GM10847 (cell line): ENCODE results near the gene PLAAT5.

Experiments used
- POLR2A ChIP-seq: IDR thresholded peaks from 2 replicates; pipeline ENCODE4 v1.6.1; 2011; ENCODE audit not compliant: insufficient read length; ENCODE audit errors: extremely low read depth

Gene PLAAT5

DNA sequence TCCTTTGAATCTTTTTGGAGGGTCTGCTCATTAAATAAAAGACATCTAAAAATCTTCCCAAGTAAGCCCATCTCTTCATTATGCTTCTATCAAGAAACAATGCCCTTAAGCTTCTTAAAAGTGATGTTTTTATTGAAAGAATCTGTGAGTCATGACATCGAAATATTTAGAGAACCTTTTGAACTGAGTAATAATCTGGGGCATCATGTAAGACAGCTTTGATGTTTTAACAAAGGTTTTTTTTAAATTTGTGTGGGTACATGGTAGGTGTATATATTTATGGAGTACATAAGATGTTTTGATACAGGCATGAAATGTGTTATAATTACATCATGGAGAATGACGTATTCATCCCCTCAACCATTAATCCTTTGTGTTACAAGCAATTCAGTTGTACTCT lies 46.8 kb downstream of the PLAAT5 start:
- no peak for TF ChIP-seq POLR2A

DNA sequence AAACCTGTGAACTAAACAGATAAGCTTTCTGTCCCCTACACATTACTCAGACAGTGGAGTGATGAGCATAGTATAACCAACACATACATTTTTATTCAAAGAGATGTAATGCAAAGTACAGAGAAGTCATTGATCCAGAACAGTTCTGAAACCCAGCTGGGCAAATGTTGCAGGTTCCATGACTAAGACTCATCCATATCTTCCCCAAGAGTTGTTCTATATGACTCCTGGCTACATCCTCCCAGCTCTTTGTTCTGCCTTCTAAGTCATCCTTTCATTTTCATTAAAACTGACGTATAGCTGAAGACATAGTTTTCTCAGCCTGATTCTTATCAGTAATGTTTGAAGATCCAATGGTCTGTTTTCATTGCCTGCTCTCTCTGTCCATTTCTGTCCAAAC lies 47.3 kb downstream of the PLAAT5 start:
- no peak for TF ChIP-seq POLR2A

DNA sequence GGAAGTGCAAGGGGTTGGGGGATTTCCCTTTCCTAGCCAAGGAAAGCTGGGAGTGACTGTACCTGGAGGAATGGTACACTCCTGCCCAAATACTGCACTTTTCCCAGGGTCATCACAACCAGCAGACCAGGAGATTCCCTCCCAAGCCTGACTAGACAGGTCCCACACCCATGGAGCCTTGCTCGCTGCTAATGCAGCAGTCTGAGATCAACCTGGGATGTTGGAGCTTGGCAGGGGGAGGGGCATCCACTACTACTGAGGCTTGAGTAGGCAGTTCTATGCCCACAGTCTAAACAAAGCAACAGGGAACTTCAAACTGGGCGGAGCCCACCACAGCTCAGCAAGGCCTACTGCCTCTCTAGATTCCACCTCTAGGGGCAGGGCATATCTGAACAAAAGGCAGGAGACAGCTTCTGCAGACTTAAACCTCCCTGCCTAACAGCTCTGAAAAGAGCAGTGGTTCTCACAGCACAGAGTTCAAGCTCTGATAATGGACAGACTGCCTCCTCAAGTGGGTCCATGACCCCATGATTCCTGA lies 62.9 kb downstream of the PLAAT5 start:
- no peak for TF ChIP-seq POLR2A

DNA sequence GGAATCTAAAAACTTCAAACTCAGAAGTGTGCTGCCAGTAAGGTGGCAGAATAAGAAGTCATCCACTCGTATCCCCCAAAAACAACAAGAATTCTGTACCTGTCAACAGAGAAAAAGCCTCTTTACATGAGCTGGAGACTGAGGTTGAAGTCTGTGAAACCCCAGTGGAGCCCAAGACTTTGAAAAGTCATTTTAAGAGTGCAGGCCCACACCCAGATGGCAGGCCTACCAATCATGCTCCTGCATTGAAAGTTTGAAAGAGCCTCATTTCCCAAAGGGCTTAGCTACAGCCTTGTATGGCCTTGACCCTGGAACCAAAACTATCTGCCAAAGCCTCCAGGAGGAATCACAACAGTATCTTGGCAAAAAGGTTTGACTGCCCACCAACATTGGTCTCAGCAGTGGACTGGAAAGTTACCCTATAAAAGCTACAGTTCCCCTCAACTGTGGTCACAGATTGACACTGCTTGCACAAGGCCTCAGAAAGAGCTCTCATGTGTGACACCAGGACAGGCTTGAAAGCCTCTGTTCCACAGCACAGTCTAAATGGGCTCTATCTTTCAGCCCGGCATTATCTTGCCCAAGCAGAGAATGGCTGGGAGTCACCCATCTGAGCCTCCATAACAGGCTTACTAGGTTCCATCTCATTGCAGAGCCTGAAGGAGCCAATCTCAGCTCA lies 73.7 kb downstream of the PLAAT5 start:
- no peak for TF ChIP-seq POLR2A
